ENCODE results near the gene HPS5.
"Not testable (repeated sequence)": the region's sequence is repeated elsewhere in the genome, so short reads cannot be mapped to it uniquely, and the experiment has no call there.

HPS5 gene

DNA sequence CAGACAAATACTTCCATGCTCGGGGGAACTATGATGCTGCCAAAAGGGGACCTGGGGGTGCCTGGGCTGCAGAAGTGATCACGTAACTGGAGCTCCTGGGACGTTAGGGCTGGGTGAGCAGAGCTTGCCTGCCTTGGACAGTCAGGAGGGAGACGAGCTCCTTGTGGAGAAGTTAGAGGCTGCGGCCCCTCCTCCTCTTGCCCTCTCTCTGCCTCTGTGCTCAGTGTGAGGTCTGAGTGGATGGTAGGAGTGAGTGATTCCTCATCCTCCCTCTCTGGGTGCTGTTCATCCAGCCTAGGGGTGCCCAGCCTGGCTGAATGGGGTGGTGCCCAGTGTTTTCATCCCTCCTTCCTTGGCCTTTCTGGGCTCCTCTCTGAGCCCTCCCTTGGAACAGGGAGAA is 52.7 kb downstream of the HPS5 start:
- not testable (repeated sequence) for DNase-seq (ENCODE audit: low spot score)

DNA sequence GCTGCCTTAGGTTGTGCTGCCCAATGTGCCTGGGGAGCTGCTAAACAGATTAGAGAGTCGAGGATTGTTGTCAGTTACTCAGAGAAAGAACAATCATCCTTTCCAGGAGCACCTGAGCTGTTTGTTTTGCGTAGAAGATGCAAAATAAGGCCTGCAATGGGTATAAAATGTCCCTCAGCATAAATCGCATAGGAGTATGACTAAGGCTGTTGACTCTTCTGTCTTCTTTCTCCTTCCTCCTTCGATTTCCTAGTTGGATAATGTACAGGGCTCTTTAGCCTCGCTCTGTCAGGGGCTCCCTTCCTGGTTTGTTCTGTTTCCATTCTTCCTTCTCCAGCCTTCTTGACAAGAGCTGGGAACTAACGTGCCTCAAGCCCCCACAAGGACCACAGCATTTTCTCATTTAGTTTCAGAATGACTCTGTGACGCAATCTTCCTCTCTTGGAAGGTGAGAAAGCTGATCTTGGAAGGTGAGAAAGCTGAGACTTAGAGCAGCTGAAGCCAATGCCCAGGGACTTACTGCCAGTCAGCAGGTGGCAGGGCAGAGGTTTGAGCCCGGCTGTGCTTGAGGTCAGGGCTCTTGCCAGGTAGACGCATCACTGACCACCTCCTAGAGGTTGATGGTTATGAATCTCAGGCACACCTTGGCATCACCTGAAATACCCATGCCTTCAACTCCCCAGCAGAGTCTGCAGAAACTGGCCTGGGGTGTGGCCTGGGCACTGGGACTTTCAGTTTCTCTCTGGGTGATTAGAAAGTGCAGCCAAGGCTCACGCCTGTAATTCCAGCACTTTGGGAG is 54.4 kb downstream of the HPS5 start:
- not testable (repeated sequence) for DNase-seq (ENCODE audit: low spot score)

DNA sequence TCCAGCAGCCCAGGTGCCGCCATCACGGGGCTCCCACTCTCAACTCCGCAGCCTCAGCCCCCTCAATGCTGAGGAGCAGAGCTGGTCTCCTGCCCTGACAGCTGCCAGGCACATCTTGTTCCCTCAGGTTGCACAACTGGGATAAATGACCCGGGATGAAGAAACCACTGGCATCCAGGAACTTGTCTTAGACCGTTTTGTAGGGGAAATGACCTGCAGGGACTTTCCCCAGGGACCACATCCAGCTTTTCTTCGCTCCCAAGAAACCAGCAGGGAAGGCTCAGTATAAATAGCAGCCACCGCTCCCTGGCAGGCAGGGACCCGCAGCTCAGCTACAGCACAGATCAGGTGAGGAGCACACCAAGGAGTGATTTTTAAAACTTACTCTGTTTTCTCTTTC is 56.0 kb downstream of the HPS5 start, which contains the start of gene SAA1:
TSS of gene SAA1 (plus strand) at position 316 of the 400 bp plus-strand sequence. CDS start 624 bp downstream, outside the sequence.
- no peak for DNase-seq (ENCODE audit: low spot score)

DNA sequence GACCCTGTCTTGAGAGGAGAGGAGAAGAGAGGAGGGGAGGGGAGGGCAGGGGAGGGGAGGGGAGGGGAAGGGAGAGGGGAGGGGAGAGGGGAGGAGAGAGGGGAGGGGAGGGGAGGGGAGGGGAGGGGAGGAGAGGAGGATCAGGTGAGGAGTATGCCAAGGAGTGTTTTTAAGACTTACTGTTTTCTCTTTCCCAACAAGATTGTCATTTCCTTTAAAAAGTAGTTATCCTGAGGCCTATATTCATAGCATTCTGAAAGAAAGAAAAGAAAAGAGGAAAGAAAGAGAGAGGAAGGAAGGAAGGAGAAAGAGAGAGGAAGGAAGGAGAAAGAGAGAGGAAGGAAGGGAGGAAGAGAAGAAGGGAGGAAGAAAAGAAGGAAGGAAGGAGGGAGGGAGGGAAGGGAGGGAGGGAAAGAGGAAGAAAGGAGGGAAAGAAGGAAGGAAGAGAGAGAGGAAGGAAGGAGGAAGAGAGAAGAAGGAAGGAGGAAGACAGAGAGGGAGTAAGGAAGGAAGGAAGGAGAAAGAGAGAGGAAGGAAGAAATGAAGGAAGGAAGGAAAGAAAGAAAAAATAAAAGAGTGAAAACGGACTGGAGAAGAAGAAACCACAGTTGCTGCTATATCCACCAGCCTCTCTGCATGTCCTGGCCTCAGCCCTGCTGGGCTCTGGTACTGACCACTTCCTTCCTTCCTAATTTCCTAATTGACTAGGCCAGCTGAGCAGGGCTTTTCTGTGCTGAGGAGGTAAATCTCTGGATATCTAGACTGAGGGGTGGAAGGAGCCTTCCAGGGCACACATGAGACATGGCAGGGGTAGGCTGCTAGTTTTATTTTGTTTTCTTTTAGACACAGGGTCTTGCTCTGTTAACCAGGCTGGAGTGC is 57.0 kb downstream of the HPS5 start:
- no peak for DNase-seq (ENCODE audit: low spot score)

DNA sequence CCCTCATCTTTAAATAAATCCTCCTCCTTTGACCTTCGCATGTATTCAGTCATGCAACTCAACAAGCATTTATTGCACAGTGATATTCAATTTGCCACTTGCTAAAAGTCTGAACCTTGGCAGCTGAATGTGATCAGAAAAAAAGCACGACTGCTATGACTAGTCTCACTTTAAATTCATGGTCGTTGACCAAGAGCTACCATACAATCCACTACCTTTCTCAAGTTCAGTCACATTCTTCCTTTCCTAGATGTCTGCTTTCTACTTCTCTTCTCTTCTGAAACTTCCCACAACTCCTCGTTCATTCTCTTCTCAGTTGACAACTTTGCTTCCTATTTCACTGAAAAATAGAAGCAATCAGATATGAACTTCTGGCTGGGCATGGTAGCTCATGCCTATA is 57.9 kb downstream of the HPS5 start:
- DNase-seq (ENCODE audit: low spot score): no peak

DNA sequence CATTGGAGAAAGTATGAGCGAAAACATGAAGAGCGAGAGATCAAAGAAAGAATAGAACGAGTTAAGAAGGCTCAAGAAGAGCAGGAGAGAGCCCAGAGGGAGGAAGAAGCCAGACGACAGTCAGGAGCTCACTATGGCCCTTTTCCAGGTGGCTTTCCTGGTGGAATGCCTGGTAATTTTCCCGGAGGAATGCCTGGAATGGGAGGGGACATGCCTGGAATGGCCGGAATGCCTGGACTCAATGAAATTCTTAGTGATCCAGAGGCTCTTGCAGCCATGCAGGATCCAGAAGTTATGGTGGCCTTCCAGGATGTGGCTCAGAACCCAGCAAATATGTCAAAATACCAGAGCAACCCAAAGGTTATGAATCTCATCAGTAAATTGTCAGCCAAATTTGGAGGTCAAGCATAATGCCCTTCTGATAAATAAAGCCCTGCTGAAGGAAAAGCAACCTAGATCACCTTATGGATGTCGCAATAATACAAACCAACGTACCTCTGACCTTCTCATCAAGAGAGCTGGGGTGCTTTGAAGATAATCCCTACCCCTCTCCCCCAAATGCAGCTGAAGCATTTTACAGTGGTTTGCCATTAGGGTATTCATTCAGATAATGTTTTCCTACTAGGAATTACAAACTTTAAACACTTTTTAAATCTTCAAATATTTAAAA is 59.1 kb downstream of the HPS5 start:
- not testable (repeated sequence) for DNase-seq (ENCODE audit: low spot score)

DNA sequence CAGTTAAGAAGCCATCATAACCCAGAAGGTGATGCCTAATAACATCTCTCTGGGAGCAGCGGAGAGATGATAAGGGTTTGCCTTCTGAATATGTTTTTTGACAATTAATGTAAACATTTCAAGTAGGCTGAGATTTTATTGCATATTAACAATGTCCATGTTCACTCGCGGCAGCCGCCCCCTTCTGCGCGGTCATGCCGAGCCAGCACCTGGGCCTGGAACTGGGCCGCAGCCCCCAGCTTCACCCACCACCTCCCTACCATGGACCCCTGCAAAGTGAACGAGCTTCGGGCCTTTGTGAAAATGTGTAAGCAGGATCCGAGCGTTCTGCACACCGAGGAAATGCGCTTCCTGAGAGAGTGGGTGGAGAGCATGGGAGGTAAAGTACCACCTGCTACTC is 60.2 kb downstream of the HPS5 start:
- no peak for DNase-seq (ENCODE audit: low spot score)

DNA sequence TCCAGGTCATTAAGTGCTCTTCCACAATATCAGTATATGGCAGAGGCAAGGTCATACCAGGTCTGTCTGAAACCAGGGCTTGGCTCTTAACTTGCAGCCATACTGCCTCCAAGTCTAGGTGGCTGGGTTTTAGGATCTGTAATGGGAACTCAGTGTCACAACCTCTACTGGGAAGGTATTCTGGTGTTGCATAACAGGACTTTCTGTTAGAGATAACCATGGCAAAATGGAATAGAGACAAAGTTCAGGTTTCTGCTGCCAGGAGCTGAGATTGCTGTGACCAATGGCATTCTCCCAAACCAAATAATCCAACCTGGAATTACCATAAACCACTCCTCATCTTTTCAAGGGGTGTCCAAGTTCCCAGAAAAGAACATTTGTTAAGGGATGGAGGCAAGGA is 62.7 kb downstream of the HPS5 start:
- DNase-seq (ENCODE audit: low spot score): no peak

DNA sequence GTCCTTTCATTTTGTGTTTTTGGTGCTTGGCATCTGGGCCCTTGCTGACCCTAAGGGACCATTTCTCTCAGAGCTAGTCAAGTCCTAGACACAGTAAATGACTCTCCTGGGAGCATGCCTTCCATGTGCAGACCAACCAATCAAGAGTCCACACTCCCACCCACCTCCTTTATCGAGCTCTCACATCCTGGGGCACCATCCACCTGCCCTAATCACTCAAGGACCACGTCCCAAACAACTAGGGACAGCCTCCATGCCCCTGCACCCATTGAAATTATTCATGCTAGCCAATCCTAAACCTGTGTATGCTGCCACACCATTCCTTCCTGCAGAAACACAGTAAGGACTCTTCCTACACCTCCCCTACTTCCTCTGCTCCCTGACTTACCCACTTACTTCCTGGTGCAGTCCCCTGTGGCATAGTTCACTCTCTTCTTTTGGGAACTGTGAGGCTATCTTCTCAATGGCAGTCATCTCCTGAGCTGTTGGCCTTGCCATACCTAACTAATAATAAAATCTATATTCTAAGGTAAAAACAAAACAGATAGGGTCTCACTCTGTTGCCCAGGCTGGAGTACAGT is 67.1 kb downstream of the HPS5 start:
- DNase-seq (ENCODE audit: low spot score): no peak

DNA sequence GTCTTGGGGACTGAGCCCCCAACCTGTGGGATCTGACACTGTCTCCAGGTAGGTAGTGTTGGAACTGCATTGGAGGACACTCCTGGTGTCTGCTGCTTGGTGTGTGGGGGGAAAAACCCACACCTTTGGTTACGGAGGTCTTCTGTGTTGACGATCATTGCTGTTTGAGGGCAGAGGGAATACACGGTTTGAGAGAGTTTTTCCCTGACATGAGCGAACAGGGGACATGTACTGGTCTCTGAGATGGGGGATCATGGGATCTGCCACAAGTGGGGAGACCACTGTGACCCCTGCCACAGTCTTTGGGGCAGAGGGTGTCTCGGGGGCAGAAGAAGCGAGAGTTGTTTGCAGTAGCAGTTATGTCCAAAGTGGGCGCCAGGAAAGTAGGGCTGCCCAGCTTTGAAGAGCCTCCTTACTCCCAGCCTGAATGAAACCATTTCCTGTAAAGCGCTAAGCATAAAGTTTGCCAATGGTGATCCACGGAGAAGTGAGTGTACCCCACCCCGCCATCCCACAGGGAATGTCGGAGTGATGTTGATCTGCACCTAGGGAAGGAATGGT is 68.1 kb downstream of the HPS5 start:
- no peak for DNase-seq (ENCODE audit: low spot score)

DNA sequence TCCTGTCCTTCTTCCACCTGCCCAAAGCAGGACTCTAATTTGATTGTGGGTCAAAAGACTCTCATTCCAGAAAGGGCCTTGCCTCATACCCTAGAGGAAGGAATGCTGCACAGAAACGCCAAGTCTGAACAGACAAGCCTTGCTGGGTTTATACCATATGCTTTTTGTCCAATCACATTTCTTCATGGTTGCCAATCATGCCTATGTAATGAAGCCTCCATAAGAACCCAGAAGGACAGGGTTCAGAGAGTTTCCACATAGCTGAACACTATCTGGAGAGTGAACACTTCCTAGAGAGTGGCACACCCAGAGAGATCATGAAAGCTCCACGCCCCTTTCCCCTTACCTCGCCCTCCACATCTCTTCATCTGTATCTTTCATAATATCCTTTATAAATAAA is 68.7 kb downstream of the HPS5 start:
- DNase-seq (ENCODE audit: low spot score): no peak

DNA sequence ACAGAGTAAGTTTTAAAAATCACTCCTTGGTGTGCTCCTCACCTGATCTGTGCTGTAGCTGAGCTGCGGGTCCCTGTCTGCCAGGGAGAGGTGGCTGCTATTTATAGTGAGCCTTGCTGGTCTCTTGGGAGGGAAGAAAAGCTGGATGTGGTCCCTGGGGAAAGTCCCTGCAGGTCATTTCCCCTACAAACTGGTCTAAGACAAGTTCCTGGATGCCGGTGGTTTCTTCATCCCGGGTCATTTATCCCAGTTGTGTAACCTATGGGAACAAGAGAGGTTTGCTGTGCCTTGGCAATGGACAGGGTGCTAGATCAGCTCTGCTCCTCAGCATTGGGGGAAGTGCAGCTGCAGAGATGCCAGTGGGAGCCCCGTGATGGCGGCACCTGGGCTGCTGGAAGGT is 73.4 kb downstream of the HPS5 start, which contains the start of gene SAA2:
TSS of gene SAA2 (minus strand) at position 108 of the 400 bp plus-strand sequence. CDS start 657 bp downstream, outside the sequence.
- DNase-seq (ENCODE audit: low spot score): no peak

DNA sequence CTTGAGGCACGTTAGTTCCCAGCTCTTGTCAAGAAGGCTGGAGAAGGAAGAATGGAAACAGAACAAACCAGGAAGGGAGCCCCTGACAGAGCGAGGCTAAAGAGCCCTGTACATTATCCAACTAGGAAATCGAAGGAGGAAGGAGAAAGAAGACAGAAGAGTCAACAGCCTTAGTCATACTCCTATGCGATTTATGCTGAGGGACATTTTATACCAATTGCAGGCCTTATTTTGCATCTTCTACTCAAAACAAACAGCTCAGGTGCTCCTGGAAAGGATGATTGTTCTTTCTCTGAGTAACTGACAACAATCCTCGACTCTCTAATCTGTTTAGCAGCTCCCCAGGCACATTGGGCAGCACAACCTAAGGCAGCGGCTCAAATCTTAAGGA is 74.8 kb downstream of the HPS5 start:
- not testable (repeated sequence) for DNase-seq (ENCODE audit: low spot score)

DNA sequence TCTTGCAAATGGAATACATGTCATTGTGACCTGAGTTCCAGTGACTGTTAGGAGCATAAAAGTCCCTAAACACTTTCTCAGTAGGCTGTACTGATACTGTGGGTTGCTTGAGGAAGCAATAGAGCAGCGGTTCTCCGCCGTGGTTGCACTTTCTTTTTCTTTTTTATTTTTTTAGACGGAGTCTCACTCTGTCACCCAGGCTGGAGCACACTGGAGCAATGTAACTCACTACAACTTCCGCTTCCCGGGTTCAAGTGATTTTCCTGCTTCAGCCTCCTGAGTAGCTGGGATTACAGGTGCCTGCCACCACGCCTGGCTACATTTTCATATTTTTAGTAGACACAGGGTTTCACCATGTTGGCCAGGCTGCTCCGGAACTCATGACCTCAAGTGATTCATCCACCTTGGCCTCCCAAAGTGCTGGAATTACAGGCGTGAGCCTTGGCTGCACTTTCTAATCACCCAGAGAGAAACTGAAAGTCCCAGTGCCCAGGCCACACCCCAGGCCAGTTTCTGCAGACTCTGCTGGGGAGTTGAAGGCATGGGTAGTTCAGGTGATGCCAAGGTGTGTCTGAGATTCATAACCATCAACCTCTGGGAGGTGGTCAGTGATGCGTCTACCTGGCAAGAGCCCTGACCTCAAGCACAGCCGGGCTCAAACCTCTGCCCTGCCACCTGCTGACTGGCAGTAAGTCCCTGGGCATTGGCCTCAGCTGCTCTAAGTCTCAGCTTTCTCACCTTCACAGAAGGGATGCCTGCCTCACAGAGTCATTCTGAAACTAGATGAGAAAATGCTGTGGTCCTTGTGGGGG is 75.4 kb downstream of the HPS5 start:
- DNase-seq (ENCODE audit: low spot score): not testable (repeated sequence)

DNA sequence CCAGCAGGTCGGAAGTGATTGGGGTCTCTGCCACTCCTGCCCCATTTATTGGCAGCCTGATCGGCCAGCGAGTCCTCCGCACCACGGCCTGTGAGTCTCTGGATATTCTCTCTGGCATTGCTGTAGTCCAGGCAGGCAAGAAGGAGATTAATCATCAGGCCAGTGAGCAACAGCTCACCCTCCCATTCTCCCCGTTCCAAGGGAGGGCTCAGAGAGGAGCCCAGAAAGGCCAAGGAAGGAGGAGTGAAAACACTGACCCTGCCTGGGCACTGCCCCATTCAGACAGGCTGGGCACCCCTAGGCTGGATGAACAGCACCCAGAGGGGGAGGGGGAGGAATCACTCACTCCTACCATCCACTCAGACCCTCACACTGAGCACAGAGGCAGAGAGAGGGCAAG is 76.5 kb downstream of the HPS5 start:
- no peak for DNase-seq (ENCODE audit: low spot score)

DNA sequence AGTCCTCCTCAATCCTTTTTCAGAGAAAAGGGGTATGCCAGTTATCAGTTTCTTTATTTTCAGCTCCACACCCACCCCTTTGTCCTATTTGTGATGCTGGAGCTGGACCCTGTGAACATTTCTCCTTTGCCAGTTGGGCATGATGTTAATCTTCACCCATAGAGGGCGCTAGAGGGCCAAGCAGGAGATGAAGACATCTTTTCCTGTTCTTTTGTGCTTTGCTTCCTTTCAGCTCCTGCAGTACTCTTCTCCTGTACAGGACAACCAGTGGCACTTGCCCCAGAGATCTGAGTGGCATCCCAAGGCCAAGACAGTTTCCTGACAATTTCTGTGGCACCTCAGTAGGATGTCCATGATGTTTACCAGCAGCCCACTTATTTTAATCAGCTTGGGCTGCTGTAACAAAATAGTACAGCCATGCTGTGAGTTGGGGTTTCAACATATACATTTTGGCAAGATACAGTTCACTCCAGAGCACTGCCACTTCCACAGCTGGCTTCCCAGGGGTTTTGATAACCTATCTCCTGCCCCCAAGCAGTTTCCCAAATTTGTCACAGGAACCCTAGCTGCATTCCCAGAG is 78.1 kb downstream of the HPS5 start:
- peak; percentile 19 for DNase-seq (ENCODE audit: low spot score)

DNA sequence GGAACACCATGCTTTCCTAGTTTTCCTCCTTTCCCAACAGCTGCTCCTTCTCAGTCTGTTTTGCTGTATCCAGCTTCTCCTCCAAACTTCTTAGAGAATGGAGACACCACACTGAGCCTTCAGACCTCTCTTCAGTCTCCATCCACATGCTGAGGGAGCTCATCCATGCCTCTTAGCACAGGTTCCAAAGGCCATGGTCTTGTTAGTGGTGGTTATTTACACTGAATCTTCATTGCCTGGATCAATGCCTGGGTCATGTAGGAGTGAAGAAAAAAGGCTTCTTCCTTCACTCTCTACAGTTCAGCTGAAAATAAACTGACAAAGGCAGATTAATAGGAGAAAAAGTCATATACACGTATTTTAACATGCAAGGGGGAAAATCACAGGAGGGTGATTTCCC is 82.3 kb downstream of the HPS5 start:
- no peak for DNase-seq (ENCODE audit: low spot score)

DNA sequence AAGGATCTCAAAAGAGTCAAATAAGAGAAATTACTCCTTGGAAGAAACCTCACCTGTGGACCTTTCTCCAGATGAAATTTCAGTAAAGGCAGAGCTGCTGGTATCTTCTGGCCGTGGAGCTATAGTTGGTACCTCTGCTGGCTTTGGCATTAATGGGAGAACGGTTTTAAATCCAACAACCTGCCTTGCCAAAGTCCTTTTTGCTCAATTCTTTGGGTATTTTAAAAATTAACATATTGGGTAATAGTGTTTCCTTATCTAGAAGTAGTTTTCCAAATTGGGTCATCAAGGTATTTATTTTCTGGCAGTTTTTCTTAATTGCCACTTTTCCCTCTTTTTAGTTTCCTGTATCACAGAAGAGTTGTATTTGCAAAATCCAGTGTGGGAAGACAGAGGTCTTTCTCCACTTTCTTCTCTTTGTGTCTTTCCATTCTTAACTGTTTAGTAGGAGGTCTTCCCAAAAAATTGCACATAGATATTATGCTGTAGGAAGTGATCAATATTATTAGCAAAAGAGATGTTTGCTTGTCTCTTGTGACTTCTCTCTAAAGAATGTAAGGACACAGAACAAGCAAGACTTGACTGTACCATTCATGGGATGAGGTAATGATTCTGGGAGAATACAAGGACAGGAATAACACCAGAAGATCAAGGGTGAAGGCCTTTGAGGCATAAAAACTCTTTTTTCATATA is 85.1 kb downstream of the HPS5 start, which contains the start of gene SAA4:
TSS of gene SAA4 (minus strand) at position 139 of the 693 bp plus-strand sequence. CDS start 876 bp downstream, outside the sequence.
- DNase-seq (ENCODE audit: low spot score): no peak
